HG03108 (cell line): ENCODE results near the gene CLDN15.
"Not testable (repeated sequence)": the region's sequence is repeated elsewhere in the genome, so short reads cannot be mapped to it uniquely, and the experiment has no call there.

ENCODE experiments used
- ATAC-seq: cut with Tn5 transposase; IDR thresholded peaks from one replicate; pipeline ENCODE4 v1.9.1; 2021; ENCODE audit warnings: moderate library complexity; ENCODE audit not compliant: unreplicated experiment

CLDN15 gene

DNA sequence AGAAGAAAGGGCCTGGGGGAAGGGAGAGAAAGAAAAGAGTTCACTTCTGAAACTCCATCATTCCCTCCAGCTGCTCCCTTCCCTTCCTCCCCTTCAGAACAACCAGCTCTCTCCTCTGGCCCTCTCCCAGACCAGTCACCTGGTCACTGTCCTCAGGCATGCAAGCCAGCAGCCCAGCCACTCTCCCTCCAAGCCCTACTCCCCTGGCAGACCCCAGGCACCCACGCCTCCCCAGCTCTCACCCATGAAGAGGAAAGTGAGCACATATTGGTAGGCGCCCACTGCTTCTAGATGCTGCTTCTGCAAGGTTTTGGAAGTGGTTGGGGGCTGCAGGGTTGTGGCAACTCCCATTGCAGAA is 37.1 kb downstream of the CLDN15 start:
- ATAC-seq = no peak

DNA sequence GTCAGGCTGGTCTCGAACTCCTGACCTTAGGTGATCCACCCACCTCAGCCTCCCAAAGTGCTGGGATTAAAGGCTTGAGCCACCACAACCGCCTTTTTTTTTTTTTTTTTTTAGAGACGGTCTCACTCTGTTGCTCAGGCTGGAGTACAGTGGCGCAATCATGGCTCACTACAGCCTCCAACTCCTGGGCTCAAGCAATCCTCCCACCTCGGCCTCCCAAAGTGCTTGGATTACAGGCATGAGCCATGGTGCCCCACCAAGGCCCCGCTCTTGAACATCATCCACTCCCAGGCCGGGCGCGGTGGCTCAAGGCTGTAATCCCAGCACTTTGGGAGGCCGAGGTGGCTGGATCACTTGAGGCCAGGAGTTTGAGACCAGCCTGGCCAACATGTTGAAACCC is 38.1 kb downstream of the CLDN15 start:
- ATAC-seq = not testable (repeated sequence)

- ATAC-seq = no peak
Observed at GRCh38 chr7:101198476-101198875, 39.1 kb downstream of the CLDN15 start.

DNA sequence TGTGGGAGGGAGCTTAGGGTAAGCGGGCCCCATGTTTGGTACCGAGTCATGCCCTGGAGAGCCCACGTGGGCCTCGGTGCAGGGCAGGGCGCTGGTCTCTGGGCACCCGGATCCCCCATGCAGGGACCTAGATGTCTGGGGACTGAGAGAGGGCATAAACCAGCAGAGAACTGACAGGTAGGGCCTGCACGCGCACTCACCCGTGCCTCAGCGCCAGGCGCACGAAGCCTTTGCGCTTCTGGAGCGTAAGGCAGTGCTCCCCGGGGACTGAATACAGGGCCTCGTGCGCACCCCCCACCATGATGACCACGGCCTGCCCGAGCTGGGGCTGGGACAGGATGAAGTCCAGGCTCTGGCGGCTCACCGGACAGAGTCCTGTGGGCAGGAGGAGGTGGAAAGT is 39.6 kb downstream of the CLDN15 start:
- ATAC-seq = no peak

DNA sequence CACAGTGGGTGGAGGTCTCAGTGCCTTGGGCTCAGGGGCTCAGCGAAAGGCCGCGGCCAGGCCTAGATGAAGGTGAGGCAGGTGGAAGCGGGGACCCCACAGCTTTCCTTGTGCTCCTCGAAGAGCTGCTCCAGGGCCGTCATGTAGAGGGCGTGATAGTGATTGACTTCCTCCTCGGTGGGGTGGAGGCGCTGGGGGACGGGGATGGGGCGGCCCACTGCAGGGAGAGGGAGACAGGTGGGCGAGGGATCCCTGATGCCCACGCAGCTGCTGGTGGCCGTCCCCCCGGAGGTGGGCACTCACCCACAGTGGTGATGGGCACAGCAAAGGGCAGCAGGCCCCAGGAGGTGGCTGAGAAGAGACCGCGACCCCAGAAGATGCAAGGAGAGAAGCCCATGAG is 41.7 kb downstream of the CLDN15 start:
- ATAC-seq = no peak

DNA sequence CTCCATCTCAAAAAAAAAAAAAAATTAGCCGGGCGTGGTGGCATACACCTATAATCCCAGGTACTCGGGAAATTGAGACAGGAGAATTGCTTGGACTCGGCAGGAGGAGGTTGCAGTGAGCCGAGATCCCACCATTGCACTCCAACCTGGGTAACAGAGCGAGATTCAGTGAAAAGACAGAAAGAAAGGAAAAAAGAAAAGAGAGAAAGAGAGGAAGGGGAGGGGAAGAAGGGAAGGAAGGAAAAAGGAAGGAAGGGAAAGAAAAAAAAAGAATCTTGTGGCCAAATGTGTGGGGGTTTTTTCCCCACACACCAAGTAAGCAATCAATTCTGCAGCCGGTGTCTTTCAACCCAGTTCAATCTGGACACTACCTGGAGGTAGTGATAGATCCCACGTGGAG is 48.5 kb downstream of the CLDN15 start:
- no peak for ATAC-seq

DNA sequence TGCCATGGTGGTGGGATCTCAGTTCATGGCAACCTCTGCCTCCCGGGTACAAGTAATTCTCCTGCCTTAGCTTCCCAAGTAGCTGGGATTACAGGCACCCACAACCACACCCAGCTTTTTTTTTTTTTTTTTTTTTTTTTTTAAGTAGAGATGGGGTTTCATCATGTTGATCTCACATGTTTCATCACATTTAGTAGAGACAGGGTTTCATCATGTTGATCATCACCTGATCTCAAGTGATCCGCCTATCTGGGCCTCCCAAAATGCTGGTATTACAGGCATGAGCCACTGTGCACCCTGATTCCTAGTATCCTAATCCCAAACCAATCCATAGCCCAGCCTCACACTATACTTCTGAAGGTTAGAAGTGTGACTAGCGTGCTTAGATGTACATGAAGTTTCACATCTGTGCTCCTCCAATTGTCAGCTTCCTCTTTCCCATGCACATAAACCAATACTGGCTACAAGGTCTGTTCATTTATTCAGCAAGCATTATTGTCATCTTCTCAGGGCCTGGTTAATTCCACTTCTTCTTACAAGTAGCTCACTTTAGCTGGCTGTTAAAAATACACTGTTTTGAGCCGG is 50.7 kb downstream of the CLDN15 start:
- ATAC-seq = no peak

- no peak for ATAC-seq
Observed at GRCh38 chr7:101186194-101186593, 51.4 kb downstream of the CLDN15 start.

- no peak for ATAC-seq
Observed at GRCh38 chr7:101185258-101185839, 52.3 kb downstream of the CLDN15 start.
